CD14-positive monocyte (primary cell): Measurements from ENCODE around the gene YBX1. TPM values are rescaled to one million over a fixed set of nuclear protein-coding genes. Genes with fewer than 3 reads are reported as not detected.

ENCODE experiments used
- DNase-seq, 3 donors: peaks; one replicate each; pipeline ENCODE4 v3.0.0-alpha.2; 2011 to 2022
- H2AFZ ChIP-seq: 2 replicates; pipeline ENCODE4 v1.6.0; 2012; ENCODE audit warnings: mild to moderate bottlenecking, low read depth, low read length, inconsistent platforms; ENCODE audit not compliant: insufficient read depth, poor library complexity, severe bottlenecking
- H3K27ac ChIP-seq, 2 donors: 1 replicate in 1 of 2; 2 replicates in 1 of 2; pipeline ENCODE4 v1.5.1; 2012 to 2013; ENCODE audit warnings: low read length in 2 of 2, control low read depth in 1 of 2, inconsistent platforms in 1 of 2, low read depth in 1 of 2, mild to moderate bottlenecking in 1 of 2
- H3K27me3 ChIP-seq, 2 donors: one replicate each; pipeline versions ENCODE4 v1.6.0 to v1.6.1; 2011 to 2013; ENCODE audit warnings: low read length in 2 of 2; ENCODE audit not compliant: control insufficient read depth in 2 of 2, insufficient read depth in 2 of 2
- H3K36me3 ChIP-seq, 2 donors: replicated peaks in 1 of 2; 1 replicate in 1 of 2; 2 replicates in 1 of 2; pipeline versions ENCODE4 v1.5.1 to v1.6.1; 2012 to 2013; ENCODE audit warnings: low read length in 2 of 2, control low read depth in 1 of 2, inconsistent platforms in 1 of 2, mild to moderate bottlenecking in 1 of 2; ENCODE audit not compliant: insufficient read depth in 2 of 2, control insufficient read depth in 1 of 2
- H3K4me1 ChIP-seq, 2 donors: 1 replicate in 1 of 2; 2 replicates in 1 of 2; pipeline versions ENCODE4 v1.5.1 to v1.6.1; 2012 to 2013; ENCODE audit warnings: low read length in 2 of 2, control low read depth in 1 of 2, inconsistent platforms in 1 of 2, mild to moderate bottlenecking in 1 of 2, moderate library complexity in 1 of 2; ENCODE audit not compliant: insufficient read depth in 2 of 2, control insufficient read depth in 1 of 2
- H3K4me2 ChIP-seq: replicated peaks from 2 replicates; pipeline ENCODE3; 2012; ENCODE audit warnings: low read length, moderate library complexity, mild to moderate bottlenecking; ENCODE audit not compliant: poor library complexity, severe bottlenecking; ENCODE audit errors: extremely low read depth
- H3K4me3 ChIP-seq, 3 experiments: fragments of 200-600 bp in 1 of 3; sonication (generic) in 1 of 3; replicated peaks in 1 of 3; 1 replicate in 2 of 3; 2 replicates in 1 of 3; pipeline ENCODE4 v1.5.1; 2011 to 2013; ENCODE audit warnings: low read length in 3 of 3, mild to moderate bottlenecking in 3 of 3, control low read depth in 2 of 3, low read depth in 2 of 3, inconsistent platforms in 1 of 3, moderate library complexity in 1 of 3
- H3K79me2 ChIP-seq: 2 replicates; pipeline ENCODE4 v1.6.0; 2012; ENCODE audit warnings: mild to moderate bottlenecking, control low read depth, inconsistent platforms, low read length, moderate library complexity; ENCODE audit not compliant: insufficient read depth
- H3K9ac ChIP-seq: 2 replicates; pipeline ENCODE4 v1.6.0; 2017; ENCODE audit warnings: low read length, mild to moderate bottlenecking; ENCODE audit not compliant: insufficient read depth, poor library complexity, severe bottlenecking
- H3K9me3 ChIP-seq, 2 donors: replicated peaks in 1 of 2; 1 replicate in 1 of 2; 2 replicates in 1 of 2; pipeline versions ENCODE4 v1.5.1 to v1.6.1; 2012 to 2013; ENCODE audit warnings: low read length in 2 of 2, control low read depth in 1 of 2; ENCODE audit not compliant: control insufficient read depth in 1 of 2, insufficient read depth in 1 of 2
- H4K20me1 ChIP-seq: 2 replicates; pipeline ENCODE4 v1.6.0; 2012; ENCODE audit warnings: mild to moderate bottlenecking, low read length, control low read depth, moderate library complexity; ENCODE audit not compliant: insufficient read depth
- H3K27ac Mint-ChIP-seq, 7 donors: one replicate each; pipeline ENCODE4 v1.8.0; 2020; ENCODE audit warnings: mild to moderate bottlenecking in 7 of 7, mixed read lengths in 7 of 7, moderate library complexity in 6 of 7, inconsistent platforms in 2 of 7
- H3K27me3 Mint-ChIP-seq, 3 donors: one replicate each; pipeline ENCODE4 v1.8.0; 2021 to 2022; ENCODE audit warnings: low read depth in 3 of 3, mild to moderate bottlenecking in 3 of 3, mixed read lengths in 3 of 3, moderate library complexity in 3 of 3, inconsistent platforms in 1 of 3
- H3K36me3 Mint-ChIP-seq, 2 donors: one replicate each; pipeline ENCODE4 v1.8.0; 2020; ENCODE audit warnings: mixed read lengths in 2 of 2, inconsistent platforms in 1 of 2, mild to moderate bottlenecking in 1 of 2
- H3K4me1 Mint-ChIP-seq: one replicate; pipeline ENCODE4 v1.8.0; 2020; ENCODE audit warnings: mild to moderate bottlenecking, mixed read lengths
- H3K4me3 Mint-ChIP-seq, 2 donors: one replicate each; pipeline ENCODE4 v1.8.0; 2020; ENCODE audit warnings: mild to moderate bottlenecking in 2 of 2, mixed read lengths in 2 of 2, moderate library complexity in 1 of 2
- H3K9me3 Mint-ChIP-seq, 7 donors: one replicate each; pipeline ENCODE4 v1.8.0; 2020 to 2022; ENCODE audit warnings: mixed read lengths in 7 of 7, mild to moderate bottlenecking in 6 of 7, moderate library complexity in 6 of 7, inconsistent platforms in 2 of 7
- CTCF ChIP-seq: fragments of 200-600 bp; IDR thresholded peaks from one replicate; pipeline ENCODE4 v1.8.0; 2022; ENCODE audit warnings: antibody characterized with exemption, mild to moderate bottlenecking
- WGBS: methylation state at CpG from one replicate; pipeline ENCODE4 v1.1.5; 2013; ENCODE audit warnings: missing lambda C conversion rate; ENCODE audit not compliant: insufficient coverage; 5-methylcytosine and 5-hydroxymethylcytosine counted together
- intact Hi-C, 2 donors: fragments of 100-400 bp; cut with micrococcal nuclease; formaldehyde crosslinking; loops; one replicate each; pipeline versions ENCODE4 v1.15.0 to v1.15.1; 2023
- polyA plus RNA-seq, 3 donors: library from polyadenylated mRNA; depleted of rRNA in 1 of 3; unstranded in 2 of 3; stranded (reverse) in 1 of 3; fragments of 300-500 nt in 2 of 3; fragments of >200 nt in 1 of 3; fragmentation: Illumina TruSeq in 2 of 3; gene quantifications; 1 replicate in 2 of 3; 2 replicates in 1 of 3; pipeline ENCODE4 v1.2.3, GENCODE V29; 2012 to 2021

The YBX1 gene
- polyA plus RNA-seq, 3 donors, result 65.7 to 301 (median 70.2) TPM

GRCh38 chr1:42686418-42686817, 4.2 kb downstream of the YBX1 start:
- Histone ChIP-seq H3K9ac (no peak overlapping the region), H3K4me3 (no peak overlapping the region), H3K4me1 (peaks cover 24 to 40% of the 10 kb centered on the region in 2 donors), H3K4me2 (no peak overlapping the region), H3K9me3 (no peaks in the 10 kb centered on the region), H4K20me1 (peaks cover 85% of the 10 kb centered on the region), H2AFZ (no peak overlapping the region), H3K79me2 (peaks cover 90% of the 10 kb centered on the region), H3K36me3 (peaks cover 19 to 51% of the 10 kb centered on the region in 2 donors), H3K27ac (peak overlapping the region in 1 of 2 donors; percentile 50), H3K27me3 (no peaks in the 10 kb centered on the region)
- no peaks in the 10 kb centered on the region for H3K9me3 Mint-ChIP-seq
- H3K27me3 Mint-ChIP-seq, result no peaks in the 10 kb centered on the region
- H3K4me3 Mint-ChIP-seq, result no peak overlapping the region
- no peak for DNase-seq
- H3K27ac Mint-ChIP-seq, result peak overlapping the region in 1 of 7 donors; percentile 74
- intact Hi-C loops, result loop anchor here (5.0 to 10.0 kb wide), 3 partner anchors 81 to 352 kb away; partner anchors contain the start of genes C1orf50 (in 1 of the 2), FOXJ3 (in 1 of the 2), P3H1 (in 1 of the 2) and ZNF691 (in 1 of the 2)
- TF ChIP-seq CTCF, result no peak
- peaks cover 41 to 52% of the 10 kb centered on the region in 2 donors for H3K36me3 Mint-ChIP-seq
- WGBS, result no CpG with 5 or more reads among the region's 4 CpGs
- H3K4me1 Mint-ChIP-seq, result peaks cover 57% of the 10 kb centered on the region

GRCh38 chr1:42689912-42690311, 7.7 kb downstream of the YBX1 start:
- H3K27me3 ChIP-seq, result no peaks in the 10 kb centered on the region
- H3K79me2 ChIP-seq, result peaks cover 100% of the 10 kb centered on the region
- H3K4me1 ChIP-seq, result peaks cover 4 to 16% of the 10 kb centered on the region in 2 donors
- Mint-ChIP-seq H3K9me3 (no peaks in the 10 kb centered on the region), H3K4me3 (no peak overlapping the region), H3K36me3 (peaks cover 51 to 66% of the 10 kb centered on the region in 2 donors), H3K27ac (no peak overlapping the region), H3K27me3 (no peaks in the 10 kb centered on the region), H3K4me1 (peaks cover 46% of the 10 kb centered on the region)
- no peak overlapping the region for H3K4me3 ChIP-seq
- DNase-seq, result no peak
- H3K36me3 ChIP-seq, result peaks cover 42 to 67% of the 10 kb centered on the region in 2 donors
- no peak for TF ChIP-seq CTCF
- intact Hi-C loops, result loop anchor here (5.0 to 10.0 kb wide), 3 partner anchors 77 to 355 kb away; partner anchors contain the start of genes C1orf50 (in 1 of the 2), FOXJ3 (in 1 of the 2), P3H1 (in 1 of the 2) and ZNF691 (in 1 of the 2)
- no peaks in the 10 kb centered on the region for H3K9me3 ChIP-seq
- no peak overlapping the region for H3K4me2 ChIP-seq
- no peak overlapping the region for H2AFZ ChIP-seq
- peaks cover 100% of the 10 kb centered on the region for H4K20me1 ChIP-seq
- no peak overlapping the region for H3K9ac ChIP-seq
- no peak overlapping the region for H3K27ac ChIP-seq
- WGBS, result 100% methylated on average over 1 of the region's 3 CpGs
